ENCODE results near the gene RIMBP2.
"Not testable (repeated sequence)": the region's sequence is repeated elsewhere in the genome, so short reads cannot be mapped to it uniquely, and the experiment has no call there.

Gene RIMBP2

DNA sequence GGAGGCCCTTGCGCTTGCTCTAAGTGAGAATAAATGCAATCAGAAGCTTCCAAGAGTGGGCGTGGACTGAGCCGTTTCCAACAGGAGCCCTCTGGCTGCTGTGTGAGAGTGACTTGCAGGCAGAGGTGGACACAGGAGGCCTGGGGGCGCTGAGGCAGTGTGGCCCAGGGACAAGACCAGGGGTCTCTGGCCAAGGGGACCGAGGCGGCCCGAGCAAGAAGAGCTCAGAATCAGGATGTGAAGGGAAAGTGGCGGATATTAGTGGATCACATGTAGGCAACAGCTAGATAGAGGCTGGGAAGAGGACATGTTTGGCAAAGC is 8.6 kb downstream of the RIMBP2 start:
- in situ Hi-C loops (cut with MboI; ENCODE audit: low sequenced_read_pairs), result no loop called here

DNA sequence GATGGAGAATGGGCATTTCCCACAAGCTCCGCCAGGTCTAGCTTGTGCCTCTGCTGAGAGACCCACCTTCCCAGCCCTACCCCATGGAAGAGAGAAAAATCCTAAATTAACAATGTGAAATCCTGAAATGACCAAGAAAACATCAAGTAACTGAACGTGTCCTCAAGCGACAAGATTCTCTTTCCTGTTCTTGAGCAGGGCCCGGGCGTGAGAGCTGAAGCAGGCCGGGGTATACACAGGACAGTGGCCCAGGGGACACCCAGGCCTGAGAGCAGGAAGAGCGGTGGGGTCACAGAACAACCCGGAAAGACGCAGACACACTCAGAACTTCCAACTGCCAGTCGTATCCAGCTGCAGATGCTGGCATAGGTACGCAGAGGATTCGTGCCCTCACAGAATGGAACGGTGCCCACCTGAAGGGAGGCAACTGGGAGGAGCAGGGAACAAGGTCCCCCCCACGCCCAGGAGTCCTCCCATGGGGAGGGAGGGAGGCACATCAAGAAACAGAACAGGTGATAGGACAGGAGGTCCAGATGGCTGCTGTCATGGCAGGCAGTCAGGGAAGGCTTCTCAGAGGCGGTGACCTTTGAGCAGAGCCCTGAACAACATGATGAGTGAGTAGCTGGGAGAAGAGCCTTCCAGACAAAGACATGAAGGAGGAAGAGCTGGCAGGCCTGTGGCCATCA is 9.1 kb downstream of the RIMBP2 start:
- in situ Hi-C loops (cut with MboI; ENCODE audit: low sequenced_read_pairs), result no loop called here

DNA sequence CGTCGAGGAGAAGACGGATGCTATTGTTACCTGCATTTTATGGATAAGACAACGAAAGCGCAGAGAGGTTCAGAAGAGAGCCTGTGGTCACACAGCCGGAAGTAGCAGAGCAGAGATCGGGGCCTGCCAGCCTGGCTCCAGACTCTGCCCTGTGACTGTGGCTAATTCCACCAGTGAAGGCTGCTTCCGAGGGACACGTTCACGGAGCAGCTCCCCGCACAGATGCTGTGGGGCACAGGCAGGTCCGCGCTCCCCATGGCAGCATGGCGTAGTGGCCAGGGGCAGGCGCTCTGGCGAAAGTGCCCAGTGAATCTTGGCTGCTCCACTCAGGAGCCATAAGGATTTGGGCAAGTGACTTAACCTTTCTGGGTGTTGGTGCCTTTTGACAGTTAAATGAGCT is 9.8 kb downstream of the RIMBP2 start:
- in situ Hi-C loops (cut with MboI; ENCODE audit: low sequenced_read_pairs), result no loop called here

DNA sequence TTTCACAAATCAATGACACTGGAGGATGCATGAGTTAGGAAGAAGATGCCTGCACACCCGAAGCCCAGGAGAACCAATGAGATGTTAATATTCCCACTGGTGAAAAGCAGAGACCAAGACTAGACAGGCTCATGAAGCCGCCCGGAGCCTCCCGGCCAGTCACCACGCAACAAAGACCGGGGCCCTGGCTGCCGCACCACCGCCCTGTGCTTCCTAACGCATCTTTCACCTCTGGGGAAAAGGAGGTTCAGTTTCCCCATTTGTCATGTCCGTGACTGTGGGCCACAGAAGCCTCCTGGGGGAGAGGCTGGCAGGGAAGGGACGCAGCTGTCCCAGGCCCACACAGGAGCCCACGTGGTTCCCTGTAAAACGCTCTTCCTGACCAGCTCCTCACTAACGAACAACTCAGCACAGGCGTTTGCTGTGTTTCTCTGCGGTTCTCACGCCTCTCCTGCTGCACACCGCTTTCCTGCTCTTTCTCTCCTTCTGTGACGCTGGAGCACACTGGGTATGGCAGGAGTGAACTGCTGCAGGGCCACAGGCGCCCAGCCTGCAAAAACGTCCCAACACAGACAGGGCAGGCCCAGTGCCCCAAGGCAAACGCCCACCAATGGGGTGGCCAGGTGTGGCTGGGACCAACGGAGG is 10.8 kb downstream of the RIMBP2 start:
- in situ Hi-C loops (cut with MboI; ENCODE audit: low sequenced_read_pairs), result no loop called here

GRCh38 chr12:130704606-130705005 is 11.5 kb downstream of the RIMBP2 start:
- in situ Hi-C loops (cut with MboI; ENCODE audit: low sequenced_read_pairs), result no loop called here

- in situ Hi-C loops (cut with MboI; ENCODE audit: low sequenced_read_pairs), result no loop called here
These were observed 12.2 kb downstream of the RIMBP2 start for GRCh38 chr12:130703733-130704375.

GRCh38 chr12:130702966-130703732 is 12.9 kb downstream of the RIMBP2 start:
- in situ Hi-C loops (cut with MboI; ENCODE audit: low sequenced_read_pairs), result no loop called here

- in situ Hi-C loops (cut with MboI; ENCODE audit: low sequenced_read_pairs), result no loop called here
These were observed 14.7 kb downstream of the RIMBP2 start for GRCh38 chr12:130701402-130701744.

DNA sequence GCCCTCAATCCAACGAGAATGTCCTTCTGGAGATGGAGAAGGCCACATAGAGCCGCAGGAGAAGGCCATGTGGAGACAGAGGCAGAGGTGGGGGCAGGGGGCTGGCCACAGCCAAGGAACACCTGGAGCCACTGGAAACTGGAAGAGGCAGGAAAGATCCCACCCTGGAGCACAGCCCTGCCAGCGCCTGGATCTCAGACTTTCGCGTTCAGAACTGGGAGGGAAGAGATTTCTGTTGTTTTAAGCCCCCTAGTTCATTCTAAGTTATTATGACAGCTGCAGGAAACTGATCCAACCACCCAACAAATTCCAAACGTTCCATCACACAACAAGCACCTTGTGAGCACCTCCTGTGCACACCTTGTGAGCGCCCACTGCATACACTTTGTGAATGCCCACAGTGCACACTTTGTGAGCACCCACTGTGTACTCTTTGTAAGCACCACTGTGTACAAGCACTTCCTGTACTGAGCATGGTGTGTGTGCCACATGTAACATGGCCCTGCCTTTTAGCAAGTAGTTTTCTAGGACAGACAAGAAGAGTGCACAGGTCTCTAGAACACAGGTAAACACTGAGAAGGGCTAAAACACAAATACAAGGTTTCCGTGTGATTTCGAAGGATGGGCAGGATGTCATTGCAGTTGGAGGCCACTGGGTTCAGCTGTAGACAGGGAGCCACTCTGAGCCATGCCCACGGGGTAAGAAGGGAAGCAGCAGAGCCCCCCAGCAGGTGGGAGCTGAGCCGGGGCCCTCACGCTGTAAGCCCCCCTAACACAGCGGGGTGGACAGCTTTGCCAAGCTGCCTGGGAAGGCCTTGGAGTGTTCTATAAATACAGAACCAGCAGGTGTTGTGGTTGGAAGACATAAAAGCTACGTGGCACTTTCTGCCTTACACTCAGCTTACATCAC is 15.4 kb downstream of the RIMBP2 start:
- in situ Hi-C loops (cut with MboI; ENCODE audit: low sequenced_read_pairs), result no loop called here

DNA sequence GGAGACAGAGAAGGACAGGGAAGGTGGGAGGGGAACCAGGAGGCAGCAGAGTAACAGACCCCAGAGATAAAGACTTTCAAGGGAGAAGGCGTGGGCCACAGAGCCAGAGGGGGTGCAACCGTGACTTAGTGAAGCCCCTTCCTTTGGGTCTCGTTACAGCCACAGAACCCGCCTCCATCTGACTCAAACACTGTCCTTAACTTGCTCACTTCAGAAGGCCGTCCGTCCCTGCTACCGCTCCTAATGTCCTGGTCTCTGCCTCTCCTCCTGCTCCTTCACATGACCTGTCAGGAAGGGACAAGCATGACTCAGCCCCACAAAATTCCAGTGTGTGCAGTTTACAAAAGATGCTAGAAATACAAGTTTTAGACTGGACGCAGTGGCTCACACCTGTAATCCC is 18.0 kb downstream of the RIMBP2 start:
- in situ Hi-C loops (cut with MboI; ENCODE audit: low sequenced_read_pairs), result no loop called here

DNA sequence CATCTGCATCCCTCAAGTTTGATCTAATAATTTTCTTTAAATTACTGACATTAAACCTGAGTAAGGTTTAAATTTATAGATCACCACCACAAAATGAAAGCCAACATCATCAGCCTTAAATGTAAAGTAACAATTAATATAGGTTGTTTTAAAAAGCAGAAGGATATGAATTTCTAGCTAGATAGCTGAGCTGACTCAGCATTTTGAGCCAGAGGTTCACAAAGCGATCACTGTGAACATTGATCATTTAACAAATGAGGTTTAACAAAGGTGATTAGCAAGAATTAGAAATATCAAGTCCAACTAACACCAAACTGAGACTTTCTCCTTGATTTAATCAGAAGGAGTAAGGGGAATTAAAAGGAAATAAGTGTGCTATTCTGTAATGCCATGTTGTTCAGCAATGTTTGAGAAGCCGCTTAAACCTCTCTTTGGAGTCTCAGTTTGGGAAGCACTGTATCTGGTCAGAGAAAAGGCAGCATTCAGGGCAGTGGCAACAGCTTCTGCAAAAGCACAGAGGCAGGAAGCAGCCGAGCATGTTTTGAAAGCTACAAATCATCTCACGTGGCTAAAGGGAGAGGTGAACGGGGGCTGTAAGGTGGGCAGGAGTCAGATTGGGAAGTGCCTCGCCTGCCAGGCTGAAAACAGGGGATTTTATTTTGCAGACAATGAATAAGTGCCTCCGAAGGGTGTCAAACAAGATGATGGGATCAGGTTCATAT is 19.6 kb downstream of the RIMBP2 start:
- in situ Hi-C loops (cut with MboI; ENCODE audit: low sequenced_read_pairs), result no loop called here

GRCh38 chr12:130695061-130695460 is 21.0 kb downstream of the RIMBP2 start:
- in situ Hi-C loops (cut with MboI; ENCODE audit: low sequenced_read_pairs), result no loop called here

DNA sequence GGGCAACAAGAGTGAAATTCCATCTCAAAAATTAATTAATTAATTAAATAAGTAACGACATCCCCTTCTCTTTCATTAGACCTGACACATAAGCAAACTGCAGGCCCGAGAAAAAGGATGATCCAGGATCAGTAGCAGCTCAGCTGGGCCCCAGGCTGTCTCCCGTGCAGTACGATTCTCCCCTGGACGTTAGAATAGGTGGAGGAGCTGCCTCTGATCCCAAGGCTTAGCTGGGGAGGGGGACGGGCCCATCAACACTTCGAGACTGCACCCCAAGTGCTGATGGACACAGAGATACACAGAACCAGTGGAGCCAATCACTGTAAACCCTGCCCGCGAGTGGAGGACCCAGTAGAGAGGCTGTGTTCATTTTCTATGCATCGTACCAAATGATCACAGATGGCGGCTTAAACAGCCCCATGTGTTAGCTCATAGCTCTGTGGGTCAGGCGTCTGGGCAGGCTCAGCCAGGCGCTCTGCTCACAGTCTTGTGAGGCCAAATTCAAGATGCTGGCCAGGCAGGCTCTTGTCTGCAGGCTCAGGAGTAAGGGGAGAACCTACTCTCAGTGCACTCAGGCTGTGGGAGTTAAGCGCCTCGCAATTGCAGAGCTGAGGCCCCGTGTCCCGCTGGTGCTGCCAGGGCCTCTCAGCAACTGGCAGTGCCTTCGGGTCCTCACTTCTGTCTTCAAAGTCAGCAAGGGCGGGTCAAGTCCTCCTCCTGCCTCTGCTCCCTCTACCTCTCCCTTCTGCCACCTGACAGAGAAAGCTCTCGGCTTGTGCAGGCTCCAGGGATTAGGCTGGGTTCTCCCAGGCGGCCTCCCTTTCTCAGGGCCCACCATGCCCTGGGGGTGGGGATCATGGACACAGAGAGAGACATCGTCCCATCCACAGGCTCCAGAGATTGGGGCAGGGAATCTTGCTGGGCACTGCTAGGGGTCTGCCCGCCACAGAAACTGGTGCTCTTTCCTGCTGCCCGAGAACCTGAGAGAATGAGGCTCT is 26.4 kb downstream of the RIMBP2 start:
- in situ Hi-C loops (cut with MboI; ENCODE audit: low sequenced_read_pairs), result no loop called here

GRCh38 chr12:130688999-130689398 is 27.1 kb downstream of the RIMBP2 start:
- in situ Hi-C loops (cut with MboI; ENCODE audit: low sequenced_read_pairs), result not testable (repeated sequence)

GRCh38 chr12:130687796-130688778 is 28.0 kb downstream of the RIMBP2 start:
- in situ Hi-C loops (cut with MboI; ENCODE audit: low sequenced_read_pairs), result no loop called here

- in situ Hi-C loops (cut with MboI; ENCODE audit: low sequenced_read_pairs), result no loop called here
These were observed 28.9 kb downstream of the RIMBP2 start for GRCh38 chr12:130687190-130687589.

DNA sequence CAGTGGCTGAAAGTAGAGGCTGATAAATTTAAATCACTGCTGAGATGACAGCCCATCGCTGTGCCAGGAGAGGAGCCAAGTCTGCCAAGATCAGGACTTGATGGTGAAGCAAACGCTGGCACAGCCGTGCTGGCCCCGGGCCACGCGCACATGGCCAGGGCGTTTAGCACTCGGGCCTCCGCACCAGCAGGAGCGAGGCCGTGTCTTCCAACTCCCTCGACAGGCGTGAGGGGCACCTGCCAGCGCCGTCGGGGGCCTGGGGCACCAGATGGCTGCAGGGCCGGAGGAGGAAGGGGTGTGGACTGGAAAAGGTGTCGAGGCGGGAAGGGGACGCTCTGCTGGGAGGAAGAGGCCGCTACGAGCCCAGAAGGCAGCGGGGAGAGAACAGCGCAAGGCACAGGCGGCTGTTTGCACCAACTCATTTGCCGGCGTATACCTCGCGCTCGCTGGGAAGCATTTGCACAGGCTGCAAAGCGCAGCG is 29.5 kb downstream of the RIMBP2 start:
- in situ Hi-C loops (cut with MboI; ENCODE audit: low sequenced_read_pairs), result no loop called here

- in situ Hi-C loops (cut with MboI; ENCODE audit: low sequenced_read_pairs), result no loop called here
These were observed 30.2 kb downstream of the RIMBP2 start for GRCh38 chr12:130685850-130686249.

Data from HL-60/S4 treated with phorbol 12-myristate 13-acetate at 8.2 ng/mL for 4 days and 3 days (cell line).